H1 (cell line): ENCODE data around the gene DYNLT1. TPM values are rescaled to one million over a fixed set of nuclear protein-coding genes. Genes with fewer than 3 reads are reported as not detected.
"Not testable (repeated sequence)": the region's sequence is repeated elsewhere in the genome, so short reads cannot be mapped to it uniquely, and the experiment has no call there.

Experiments used
- CTCF ChIA-PET: fragments of 300-600 bp; sonication (Branson Sonifier 250); formaldehyde crosslinking; loops from one replicate; lab custom pipeline; 2021; ENCODE audit not compliant: partially characterized antibody; lab: Charles Lee
- POLR2A ChIA-PET: fragments of 300-600 bp; sonication (Branson Sonifier 250); formaldehyde crosslinking; loops from one replicate; lab custom pipeline; 2021; ENCODE audit warnings: inconsistent platforms; ENCODE audit not compliant: partially characterized antibody; lab: Charles Lee
- DNase-seq, 2 experiments: peaks; one replicate each; pipeline versions ENCODE4 v3.0.0 to v3.0.0-alpha.2; 2010 to 2022; ENCODE audit warnings: low spot score in 2 of 2, low read depth in 1 of 2, mixed read lengths in 1 of 2
- FAIRE-seq: peaks from 2 replicates; lab custom pipeline; 2011; peaks lifted over from hg19 to GRCh38; lab: Jason Lieb, UNC
- H2AFZ ChIP-seq: 2 replicates; pipeline ENCODE4 v1.8.1; 2012; ENCODE audit warnings: low read length, inconsistent platforms
- H2AK5ac ChIP-seq: 2 replicates; pipeline ENCODE4 v1.6.1; 2013; ENCODE audit warnings: low read depth, low read length
- H2BK120ac ChIP-seq: replicated peaks from 2 replicates; pipeline ENCODE3; 2013; ENCODE audit warnings: low read depth, low read length, inconsistent platforms
- H2BK12ac ChIP-seq: 2 replicates; pipeline ENCODE4 v1.6.1; 2013; ENCODE audit warnings: low read depth, low read length
- H2BK15ac ChIP-seq: 2 replicates; pipeline ENCODE4 v1.6.1; 2013; ENCODE audit warnings: low read length
- H2BK20ac ChIP-seq: 2 replicates; pipeline ENCODE4 v1.6.1; 2013; ENCODE audit warnings: low read length
- H2BK5ac ChIP-seq: 2 replicates; pipeline ENCODE4 v1.6.1; 2013; ENCODE audit warnings: low read depth, low read length
- H3K14ac ChIP-seq: 2 replicates; pipeline ENCODE4 v1.6.1; 2013; ENCODE audit warnings: inconsistent platforms; ENCODE audit not compliant: insufficient read length
- H3K18ac ChIP-seq: 2 replicates; pipeline ENCODE4 v1.6.1; 2013; ENCODE audit warnings: low read length; ENCODE audit errors: extremely low read depth
- H3K23ac ChIP-seq: 2 replicates; pipeline ENCODE4 v1.6.1; 2013; ENCODE audit warnings: inconsistent platforms; ENCODE audit not compliant: insufficient read length
- H3K23me2 ChIP-seq: 2 replicates; pipeline ENCODE4 v1.6.1; 2013; ENCODE audit warnings: low read depth, low read length
- H3K27ac ChIP-seq: 2 replicates; pipeline ENCODE4 v1.6.1; 2011; ENCODE audit warnings: low read depth, low read length, inconsistent platforms
- H3K27me3 ChIP-seq, 4 experiments: replicated peaks in 1 of 4; 1 replicate in 1 of 4; 2 replicates in 3 of 4; pipeline versions ENCODE4 v1.6.1 to v1.8.1; 2011 to 2013; ENCODE audit warnings: low read length in 3 of 4, mild to moderate bottlenecking in 3 of 4, inconsistent platforms in 2 of 4, mixed read lengths in 2 of 4, moderate library complexity in 1 of 4; ENCODE audit not compliant: control insufficient read depth in 3 of 4, insufficient read depth in 3 of 4; ENCODE audit errors: extremely low read depth in 1 of 4
- H3K36me3 ChIP-seq, 4 experiments: 2 replicates each; pipeline versions ENCODE4 v1.6.1 to v1.8.1; 2011 to 2013; ENCODE audit warnings: mild to moderate bottlenecking in 4 of 4, low read length in 3 of 4, moderate library complexity in 2 of 4, control low read depth in 1 of 4, inconsistent platforms in 1 of 4; ENCODE audit not compliant: insufficient read depth in 4 of 4, control insufficient read depth in 2 of 4
- H3K4ac ChIP-seq: replicated peaks from 2 replicates; pipeline ENCODE3; 2013; ENCODE audit warnings: low read length, low read depth, mixed read lengths, inconsistent platforms; ENCODE audit not compliant: insufficient read length
- H3K4me1 ChIP-seq, 4 experiments: replicated peaks in 1 of 4; 1 replicate in 1 of 4; 2 replicates in 3 of 4; pipeline versions ENCODE4 v1.6.1 to v1.8.1; 2011 to 2013; ENCODE audit warnings: low read length in 3 of 4, inconsistent platforms in 2 of 4, mixed read lengths in 1 of 4; ENCODE audit not compliant: insufficient read depth in 4 of 4, control insufficient read depth in 3 of 4
- H3K4me2 ChIP-seq, 2 experiments: 2 replicates each; pipeline versions ENCODE4 v1.6.1 to v1.8.1; 2011 to 2013; ENCODE audit warnings: low read depth in 2 of 2, low read length in 2 of 2, control low read depth in 1 of 2, inconsistent platforms in 1 of 2, mild to moderate bottlenecking in 1 of 2; ENCODE audit not compliant: insufficient read depth in 1 of 2
- H3K4me3 ChIP-seq, 4 experiments: fragments of 200-600, 300-600 bp in 1 of 4; sonication (generic), shearing (Covaris generic), sonication (Bioruptor Twin) in 1 of 4; 2 replicates each; pipeline versions ENCODE4 v1.5.1 to v1.8.1; 2011 to 2016; ENCODE audit warnings: low read length in 4 of 4, low read depth in 3 of 4, control low read depth in 2 of 4, inconsistent platforms in 2 of 4, mild to moderate bottlenecking in 2 of 4, mixed read lengths in 1 of 4, moderate library complexity in 1 of 4; ENCODE audit not compliant: insufficient read depth in 2 of 4; ENCODE audit errors: extremely low read depth in 1 of 4
- H3K56ac ChIP-seq: replicated peaks from 2 replicates; pipeline ENCODE3; 2013; ENCODE audit warnings: low read depth, mild to moderate bottlenecking, mixed read lengths, low read length, inconsistent platforms; ENCODE audit not compliant: insufficient read length
- H3K79me1 ChIP-seq: 2 replicates; pipeline ENCODE4 v1.6.1; 2013; ENCODE audit warnings: low read depth, low read length, control low read depth
- H3K79me2 ChIP-seq, 2 experiments: 2 replicates each; pipeline versions ENCODE4 v1.6.1 to v1.8.1; 2012 to 2013; ENCODE audit warnings: low read length in 2 of 2, mild to moderate bottlenecking in 2 of 2, inconsistent platforms in 1 of 2; ENCODE audit not compliant: insufficient read depth in 2 of 2, control insufficient read depth in 1 of 2
- H3K9ac ChIP-seq, 4 experiments: replicated peaks in 1 of 4; 1 replicate in 1 of 4; 2 replicates in 3 of 4; pipeline versions ENCODE4 v1.6.1 to v1.8.1; 2011 to 2013; ENCODE audit warnings: low read depth in 3 of 4, low read length in 3 of 4, control low read depth in 2 of 4, mild to moderate bottlenecking in 2 of 4, moderate library complexity in 2 of 4, inconsistent platforms in 1 of 4; ENCODE audit errors: extremely low read depth in 1 of 4
- H3K9me3 ChIP-seq, 2 experiments: 2 replicates each; pipeline versions ENCODE4 v1.6.1 to v1.8.1; 2012 to 2013; ENCODE audit warnings: mild to moderate bottlenecking in 2 of 2, moderate library complexity in 2 of 2, control low read depth in 1 of 2, inconsistent platforms in 1 of 2, low read depth in 1 of 2, low read length in 1 of 2, mixed read lengths in 1 of 2; ENCODE audit not compliant: insufficient read depth in 2 of 2
- H4K20me1 ChIP-seq, 2 experiments: replicated peaks in 1 of 2; 2 replicates each; pipeline versions ENCODE3 to v1.8.1; 2011 to 2013; ENCODE audit warnings: inconsistent platforms in 2 of 2, low read length in 2 of 2, mild to moderate bottlenecking in 1 of 2; ENCODE audit not compliant: insufficient read depth in 2 of 2, control insufficient read depth in 1 of 2
- H4K5ac ChIP-seq: 2 replicates; pipeline ENCODE4 v1.6.1; 2013; ENCODE audit warnings: low read length, low read depth, mixed read lengths, inconsistent platforms; ENCODE audit not compliant: insufficient read length
- H4K8ac ChIP-seq: 2 replicates; pipeline ENCODE4 v1.8.0; 2013; ENCODE audit warnings: mild to moderate bottlenecking, moderate library complexity, low read length, inconsistent platforms; ENCODE audit not compliant: insufficient read depth; ENCODE audit errors: extremely low read depth
- H4K91ac ChIP-seq: replicated peaks from 2 replicates; pipeline ENCODE3; 2013; ENCODE audit warnings: low read length, mixed read lengths, inconsistent platforms; ENCODE audit not compliant: insufficient read length
- WGBS, 2 experiments: shearing (Covaris generic) in 1 of 2; methylation state at CpG; one replicate each; pipeline versions ENCODE4 v1.1.6 to v1.1.7; 2013 to 2015; ENCODE audit warnings: low lambda C conversion rate in 2 of 2, mixed read lengths in 2 of 2, inconsistent platforms in 1 of 2, low coverage in 1 of 2, missing lambda C conversion rate in 1 of 2; ENCODE audit not compliant: insufficient replicate concordance in 2 of 2, insufficient coverage in 1 of 2, insufficient read length in 1 of 2; ENCODE audit errors: extremely low coverage in 1 of 2, missing lambda C conversion rate in 1 of 2; 5-methylcytosine and 5-hydroxymethylcytosine counted together
- polyA plus RNA-seq, 7 experiments: library from polyadenylated mRNA; depleted of rRNA in 3 of 7; stranded (reverse) in 5 of 7; unstranded in 2 of 7; fragments of >200 nt in 5 of 7; fragments of 200-250 nt in 2 of 7; gene quantifications; 1 replicate in 5 of 7; 2 replicates in 1 of 7; 4 replicates in 1 of 7; pipeline versions ENCODE4 v1.2.1 to v1.2.3, GENCODE V29; 2011 to 2013; ENCODE audit warnings: missing spikeins in 2 of 7, mixed read lengths in 2 of 7
- total RNA-seq: library from RNA; stranded (reverse); fragmentation: NEBNext Ultra II Directional; extraction: Animal tissue kit (Norgen Biotek cat#: 25700); gene quantifications from 2 replicates; pipeline ENCODE4 v1.2.1, GENCODE V29; 2021

Gene DYNLT1
- total and polyA plus RNA-seq, 2 of the 8 experiments (the other 6 are each of a cell fraction or from before 2014, with no cell fraction given) = 119 to 245 TPM

- H3K27ac ChIP-seq, H4K20me1 ChIP-seq, H3K27me3 ChIP-seq, H4K5ac ChIP-seq, H3K18ac ChIP-seq, H2BK5ac ChIP-seq, H3K4me2 ChIP-seq, H3K23me2 ChIP-seq, DNase-seq, H3K79me1 ChIP-seq, H2BK15ac ChIP-seq, H3K56ac ChIP-seq, H3K9ac ChIP-seq, POLR2A ChIA-PET, H2BK12ac ChIP-seq, H2BK20ac ChIP-seq, H3K23ac ChIP-seq, H3K9me3 ChIP-seq, H3K79me2 ChIP-seq, H4K91ac ChIP-seq, H2AFZ ChIP-seq, H2AK5ac ChIP-seq, H4K8ac ChIP-seq, H3K4ac ChIP-seq, H3K4me3 ChIP-seq, H2BK120ac ChIP-seq, H3K14ac ChIP-seq, FAIRE-seq: not testable (repeated sequence)
- CTCF ChIA-PET = interaction anchor here (1.3 kb wide), 1 partner anchor 8 kb away, joined by 5 read pairs; no protein-coding TSS in a partner anchor
- Histone ChIP-seq H3K4me1 (peaks cover 7 to 15% (median 10%) of the 10 kb centered on the region in 4 experiments; a peak in 5 of 7 replicates), H3K36me3 (peaks cover 7 to 17% (median 11%) of the 10 kb centered on the region in 4 experiments; a peak in 7 of 8 replicates)
- 92% methylated on average over 3 of the region's 3 CpGs; no CpG with 5 or more reads in 1 of the 2 experiments for WGBS, 2 experiments
These were observed 29.9 kb downstream of the DYNLT1 start for GRCh38 chr6:158614606-158615005.
